H54 (cell line): ENCODE results near the gene TINAG.
"Not testable (repeated sequence)": the region's sequence is repeated elsewhere in the genome, so short reads cannot be mapped to it uniquely, and the experiment has no call there.

Source experiments
- DNase-seq: peaks from one replicate; pipeline ENCODE4 v3.0.0; 2011; ENCODE audit warnings: low spot score, mixed read lengths; ENCODE audit not compliant: insufficient read length
- FAIRE-seq: peaks from 3 replicates; lab custom pipeline; 2011; peaks lifted over from hg19 to GRCh38; lab: Jason Lieb, UNC
- POLR2A ChIP-seq: IDR thresholded peaks from 2 replicates; pipeline ENCODE4 v1.6.1; 2011; ENCODE audit warnings: low read depth, mild to moderate bottlenecking, low read length

Gene TINAG

DNA sequence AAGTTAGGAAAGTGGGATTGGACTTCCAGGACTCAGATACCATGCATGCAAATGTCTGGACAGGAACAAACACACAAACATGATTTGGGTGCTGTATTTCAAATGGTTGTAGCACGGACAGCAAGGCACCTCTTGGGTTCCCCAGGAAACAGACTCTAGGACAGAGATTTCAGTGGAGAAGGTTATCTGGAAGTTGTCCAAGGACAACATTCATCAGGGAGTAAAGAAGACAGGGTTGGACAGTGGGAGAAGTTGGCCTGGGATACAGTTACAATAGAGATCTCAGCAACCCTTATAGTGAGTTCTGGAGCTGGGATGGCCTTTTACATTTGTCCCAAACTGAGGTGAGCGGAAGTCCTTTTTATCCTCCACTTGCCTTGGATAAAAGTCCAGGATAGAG is 19.8 kb upstream of the TINAG start:
- DNase-seq (no peak), FAIRE-seq (no peak)
- TF ChIP-seq POLR2A: no peak

DNA sequence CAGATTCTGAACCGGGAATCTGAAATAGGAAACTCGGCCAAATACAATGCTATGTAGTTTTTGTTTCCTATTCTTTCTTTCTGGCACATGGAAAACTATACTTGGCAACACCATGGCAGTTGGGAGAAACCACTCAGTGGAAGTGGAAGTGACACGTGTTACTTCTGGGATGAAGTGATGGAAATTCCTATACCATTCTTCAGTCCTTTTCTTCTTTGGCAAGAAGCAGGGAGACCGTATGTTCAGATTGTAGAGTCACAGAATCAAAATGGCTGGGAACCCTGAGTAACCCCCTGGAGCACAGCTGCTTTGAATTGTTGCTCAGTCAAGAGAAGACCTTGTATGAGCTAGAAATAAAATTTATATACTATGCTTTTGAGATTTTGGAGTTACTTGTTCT is 18.8 kb upstream of the TINAG start:
- no peak for FAIRE-seq
- TF ChIP-seq POLR2A: no peak

DNA sequence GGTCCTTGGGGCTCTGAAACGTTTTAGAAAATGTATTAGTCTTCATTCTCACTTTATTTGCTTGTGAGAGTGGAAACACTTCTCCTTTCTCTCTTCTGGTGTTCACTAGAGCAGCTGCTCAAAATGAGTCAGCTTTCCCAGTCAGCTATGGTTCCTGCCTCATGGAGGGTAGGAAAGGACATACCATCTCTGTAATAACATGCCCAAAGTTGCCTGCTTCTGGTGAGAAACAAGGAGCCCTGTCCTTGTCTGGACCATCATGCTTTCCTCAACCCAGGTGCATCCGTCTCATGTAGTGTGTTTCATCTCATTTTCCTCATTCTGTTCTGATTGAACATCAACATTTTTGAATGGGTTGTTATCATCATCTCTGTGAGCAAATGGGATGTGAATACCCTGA is 17.1 kb upstream of the TINAG start:
- TF ChIP-seq POLR2A: no peak
- FAIRE-seq: peak; percentile 91
- DNase-seq: no peak

More for the DNA sequence above, 18.8 kb upstream of the TINAG start:
- DNase-seq: no peak

DNA sequence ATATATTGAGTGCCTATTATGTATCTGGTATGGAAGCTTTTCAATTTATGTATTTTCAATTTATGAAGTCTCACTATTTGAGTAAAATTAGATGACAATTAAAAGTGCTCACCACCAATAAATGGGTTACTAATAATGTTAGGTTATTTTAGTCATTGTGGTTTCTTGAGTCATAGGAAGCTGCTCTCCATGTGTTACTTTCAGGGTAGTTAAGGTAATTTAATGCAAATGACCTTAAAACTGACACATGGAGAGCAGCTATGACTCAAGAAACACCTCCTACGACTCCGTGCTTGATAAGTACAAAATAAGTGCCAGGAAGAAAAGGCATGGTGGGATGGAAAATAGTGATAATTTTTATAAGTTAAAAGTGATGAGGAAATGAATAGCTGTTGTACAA is 16.5 kb upstream of the TINAG start:
- no peak for FAIRE-seq
- no peak for DNase-seq
- TF ChIP-seq POLR2A: no peak

DNA sequence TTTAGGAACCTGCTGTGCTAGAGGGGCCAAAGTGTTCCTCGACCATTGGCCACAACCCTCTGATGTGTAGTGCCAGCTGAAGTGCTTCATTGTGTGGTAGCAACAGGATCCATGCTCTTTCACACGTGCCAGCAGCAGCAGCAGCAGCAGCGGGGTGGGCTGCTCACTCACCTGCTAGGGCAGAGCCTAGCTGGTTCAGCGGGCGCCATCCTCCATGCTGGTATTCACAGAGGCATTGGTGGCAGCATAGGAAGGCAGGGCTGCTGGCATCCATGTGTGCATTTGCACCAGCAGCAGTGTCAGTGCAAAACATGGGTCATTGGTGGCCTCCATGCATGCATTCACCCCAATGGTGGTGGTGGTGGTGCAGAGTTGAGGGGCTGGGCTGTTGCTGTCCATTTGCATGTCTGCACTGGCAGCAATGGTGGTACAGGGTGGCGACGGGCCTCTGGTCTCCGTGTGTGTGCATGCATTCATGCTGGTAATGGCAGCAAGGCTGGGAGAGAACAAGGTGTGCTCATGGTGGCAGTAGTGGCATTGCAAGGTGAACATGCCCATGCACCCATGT is 13.2 kb upstream of the TINAG start:
- no peak for FAIRE-seq
- no peak for TF ChIP-seq POLR2A
- DNase-seq: no peak

DNA sequence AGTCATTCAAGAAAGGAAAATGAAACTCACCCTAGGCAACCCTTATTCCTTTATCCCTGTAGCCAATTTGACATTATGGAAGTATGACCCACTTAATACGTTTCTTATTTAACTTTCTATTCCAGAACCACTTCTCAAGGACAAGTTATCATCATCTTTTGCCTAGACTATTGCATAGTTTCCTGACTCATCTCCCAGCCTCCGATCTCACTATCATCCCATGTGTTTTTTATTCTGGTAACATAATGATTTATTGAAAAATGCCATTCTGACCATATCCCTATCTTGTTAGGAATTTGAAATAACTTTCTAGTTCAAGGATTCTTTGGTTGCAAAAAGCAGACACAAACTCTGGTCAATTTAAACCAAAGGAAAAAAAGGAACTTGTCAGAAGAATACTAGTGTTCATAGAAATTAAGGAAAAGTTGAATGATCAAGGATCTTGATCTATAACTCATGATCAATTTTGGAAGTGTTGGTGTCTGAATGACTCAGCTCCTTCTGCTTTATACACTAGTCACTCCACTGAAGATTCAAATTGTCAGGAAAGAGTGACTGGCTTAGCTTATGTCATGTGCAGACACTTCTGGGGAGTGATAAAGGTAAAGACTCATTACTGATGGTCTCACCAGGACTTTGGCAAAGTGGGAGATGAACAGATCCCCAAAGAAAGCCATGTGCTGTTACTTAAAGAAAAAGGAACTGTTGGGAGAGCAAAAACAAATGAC is 8.5 kb upstream of the TINAG start:
- DNase-seq (no peak), FAIRE-seq (no peak)
- TF ChIP-seq POLR2A: no peak

DNA sequence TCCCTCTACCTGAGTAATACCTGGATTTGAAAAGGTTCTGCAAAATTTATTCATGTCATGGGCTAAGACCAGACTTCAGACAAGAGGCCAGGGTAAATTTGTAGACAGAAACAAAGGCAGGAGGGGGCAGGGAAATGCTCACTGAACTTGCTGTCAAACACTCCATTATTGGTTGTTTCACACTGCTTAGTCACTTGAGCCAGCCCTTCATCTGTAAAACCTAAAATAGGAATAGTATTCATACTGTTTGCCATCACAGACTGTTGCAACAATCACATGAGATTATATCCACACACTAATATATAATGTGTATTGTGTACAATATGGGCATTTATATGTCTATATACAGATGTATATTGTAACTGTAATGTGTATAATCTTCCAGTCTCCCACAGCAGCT is 6.5 kb upstream of the TINAG start:
- FAIRE-seq (peak; percentile 11), DNase-seq (no peak)
- no peak for TF ChIP-seq POLR2A

DNA sequence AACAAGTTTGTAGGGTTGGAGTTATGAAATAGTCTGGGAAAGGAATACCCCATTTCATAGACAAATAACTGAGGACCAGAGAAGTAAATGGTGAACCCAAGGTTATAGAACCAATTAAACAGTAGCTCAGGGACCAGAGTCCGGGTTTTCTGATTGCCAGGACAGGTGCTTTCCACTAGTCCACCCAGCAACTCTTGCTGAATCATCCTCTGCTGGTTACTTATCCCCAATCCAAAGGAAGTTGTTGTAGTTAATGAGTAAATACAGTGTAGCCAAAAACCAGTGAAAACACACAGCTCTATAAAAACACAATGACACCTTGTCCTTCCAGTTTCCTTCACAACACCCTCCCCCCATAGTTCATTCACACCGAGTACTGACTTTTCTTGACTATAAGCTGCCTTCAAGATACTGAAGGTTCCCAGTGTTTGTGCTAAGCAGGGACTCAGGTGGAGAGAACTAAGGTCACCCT is 766 bp upstream of the TINAG start:
- no peak for TF ChIP-seq POLR2A
- no peak for FAIRE-seq
- DNase-seq: no peak

DNA sequence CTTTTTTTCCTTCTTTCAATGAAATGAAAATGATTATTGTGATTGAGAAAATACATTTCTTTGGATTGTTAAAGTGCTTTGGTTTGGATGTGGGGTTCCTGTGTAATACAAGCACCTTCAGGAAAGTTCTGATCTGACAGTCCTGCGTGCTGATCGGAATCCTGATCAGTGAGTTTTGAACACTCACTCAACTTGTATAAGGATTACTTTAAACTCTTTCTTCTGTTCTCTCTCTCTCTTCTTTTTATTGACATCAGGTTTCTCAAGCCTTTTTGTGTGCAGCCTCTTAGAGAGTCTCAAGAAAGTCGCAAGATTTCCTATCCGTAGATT is 710 bp downstream of the TINAG start:
- TF ChIP-seq POLR2A: no peak
- FAIRE-seq (no peak), DNase-seq (no peak)

DNA sequence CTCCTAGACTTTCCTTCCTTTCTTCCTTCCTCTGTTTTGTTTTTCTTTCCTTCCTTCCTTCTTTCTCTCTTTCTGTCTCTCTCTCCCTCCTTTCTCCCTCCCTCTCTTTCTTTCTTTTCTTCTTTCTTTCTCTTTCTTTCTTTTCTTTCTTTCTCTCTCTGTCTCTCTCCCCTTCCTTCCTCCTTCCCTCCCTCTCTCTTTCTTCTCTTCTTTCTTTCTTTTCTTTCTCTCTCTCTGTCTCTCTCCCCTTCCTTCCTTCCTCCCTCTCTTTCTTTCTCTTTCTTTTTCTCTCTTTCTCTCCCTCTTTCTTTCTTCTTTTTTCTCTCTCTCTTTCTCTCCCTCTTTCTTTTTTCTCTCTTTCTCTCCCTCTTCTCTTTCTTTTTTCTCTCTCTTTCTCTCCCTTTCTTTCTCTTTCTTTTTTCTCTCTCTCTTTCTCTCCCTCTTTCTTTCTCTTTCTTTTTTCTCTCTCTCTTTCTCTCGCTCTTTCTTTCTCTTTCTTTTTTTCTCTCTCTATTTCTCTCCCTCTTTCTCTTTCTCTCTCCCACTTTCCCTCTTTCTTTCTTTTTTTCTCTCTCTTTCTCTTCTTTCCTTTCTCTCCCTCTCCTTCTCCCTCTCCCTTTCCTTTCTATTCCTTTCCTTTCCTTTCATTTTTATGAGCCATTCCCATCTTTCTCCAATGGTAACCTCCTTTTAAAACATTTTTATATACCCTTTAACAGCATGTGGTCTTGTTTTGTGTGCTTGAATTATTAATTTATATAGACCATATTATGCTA is 2.3 kb downstream of the TINAG start:
- FAIRE-seq (no peak), DNase-seq (no peak)
- TF ChIP-seq POLR2A: no peak

DNA sequence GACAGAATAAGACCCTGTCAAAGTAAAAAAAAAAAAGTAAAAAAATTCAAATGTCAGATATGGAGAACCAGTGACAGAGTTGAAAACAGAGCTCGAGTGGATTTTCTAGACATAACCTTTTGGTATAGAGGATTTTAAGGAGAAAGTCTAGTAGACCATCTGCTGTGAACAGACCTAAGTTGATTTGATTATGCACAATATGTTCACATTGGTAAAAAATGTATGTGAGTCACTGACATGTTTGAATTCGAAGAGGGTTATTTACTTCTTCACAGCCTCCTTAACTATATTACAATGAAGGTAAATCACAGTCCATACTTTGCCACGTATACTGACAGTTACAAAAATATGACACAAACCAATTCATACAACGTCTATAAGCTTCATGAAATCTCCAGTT is 7.4 kb downstream of the TINAG start:
- DNase-seq (no peak), FAIRE-seq (no peak)
- TF ChIP-seq POLR2A: no peak

DNA sequence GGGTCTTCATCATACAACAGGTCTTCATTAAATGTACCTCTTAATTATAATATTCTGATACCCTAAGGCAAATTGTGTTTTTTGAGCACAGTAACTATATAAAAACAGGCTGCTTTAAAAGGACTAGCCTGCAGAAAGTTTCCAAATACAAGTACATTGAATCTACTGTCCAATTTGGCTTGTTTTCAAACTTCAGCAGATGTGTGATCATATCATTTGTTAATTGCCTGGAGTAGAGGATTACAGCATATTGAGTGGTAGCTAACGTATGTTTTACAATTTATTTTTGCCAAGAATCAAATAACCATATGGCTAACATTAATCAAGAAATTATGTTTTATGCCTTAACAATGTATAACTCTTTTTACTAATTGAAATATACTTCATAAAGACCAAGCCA is 12.6 kb downstream of the TINAG start:
- no peak for TF ChIP-seq POLR2A
- no peak for DNase-seq
- FAIRE-seq: peak; percentile 64

DNA sequence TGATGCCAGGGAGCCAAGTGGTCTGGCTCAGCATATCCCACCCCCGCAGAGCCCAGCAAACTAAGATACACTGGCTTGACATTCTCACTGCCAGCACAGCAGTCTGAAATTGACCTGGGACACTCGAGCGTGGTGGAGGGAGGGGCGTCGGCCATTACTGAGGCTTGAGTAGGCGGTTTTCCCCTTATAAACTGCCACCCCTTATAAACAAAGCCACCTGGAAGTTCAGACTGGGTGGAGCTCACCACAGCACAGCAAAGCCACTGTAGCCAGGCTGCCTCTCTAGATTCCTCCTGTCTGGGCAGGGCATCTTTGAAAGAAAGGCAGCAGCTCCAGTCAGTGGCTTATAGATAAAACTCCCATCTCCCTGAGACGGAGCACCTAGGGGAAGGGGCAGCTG is 19.4 kb downstream of the TINAG start:
- no peak for DNase-seq
- no peak for FAIRE-seq
- TF ChIP-seq POLR2A: no peak

DNA sequence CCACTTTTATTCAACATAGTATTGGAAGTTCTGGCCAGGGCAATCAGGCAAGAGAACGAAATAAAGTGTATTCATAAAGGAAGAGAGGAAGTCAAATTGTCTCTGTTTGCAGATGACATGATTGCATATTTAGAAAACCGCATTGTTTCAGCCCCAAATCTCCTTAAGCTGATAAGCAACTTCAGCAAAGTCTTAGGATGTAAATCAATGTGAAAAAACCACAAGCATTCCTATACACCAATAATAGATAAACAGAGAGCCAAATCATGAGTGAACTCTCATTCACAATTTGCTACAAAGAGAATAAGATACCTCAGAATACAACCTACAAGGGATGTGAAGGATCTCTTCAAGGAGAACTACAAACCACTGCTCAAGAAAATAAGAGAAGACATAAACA is 23.3 kb downstream of the TINAG start:
- not testable (repeated sequence) for DNase-seq, FAIRE-seq
